ENCODE measurements around the gene LPCAT1. TPM values are rescaled to one million over a fixed set of nuclear protein-coding genes. Genes with fewer than 3 reads are reported as not detected.
A peak's percentile ranks its signal among the peaks of the same experiment; 100 is the strongest.

Gene LPCAT1
- total RNA-seq, 1 experiment from 2014 or later, result 75.0 TPM

GRCh38 chr5:1555808-1556731, 32.3 kb upstream of the LPCAT1 start:
- ChIA-PET RAD21 (ENCODE audit: low non-redundant PET in 1 of 2, low total read pairs in 2 of 2, uncharacterized antibody in 2 of 2, unreplicated experiment in 2 of 2) (no interaction called here), CTCF (no interaction called here), POLR2A (no interaction called here)
- H3K27ac ChIP-seq (ENCODE audit: low read depth, low read length), result no peak overlapping the region
- H3K9ac ChIP-seq (ENCODE audit: low read length), result no peak overlapping the region
- no peak overlapping the region for H3K4me3 ChIP-seq (replicated peaks in 1 of 2; ENCODE audit: low read depth in 1 of 2, low read length in 2 of 2)
- no peak for DNase-seq (ENCODE audit: low read depth, low spot score)
- peak overlapping the region; percentile 19; the same call in 1 of the 2 replicates for H3K4me2 ChIP-seq (ENCODE audit: low read length)
- H3K9me3 ChIP-seq (ENCODE audit: control insufficient read depth in 1 of 2, insufficient read depth in 1 of 2, low read depth in 1 of 2, low read length in 2 of 2), result no peaks in the 10 kb centered on the region
- no peak for TF ChIP-seq SRF (IDR thresholded peaks at IDR 0.05; ENCODE audit: low read depth)
- no peak for TF ChIP-seq CBX3 (IDR thresholded peaks at IDR 0.05; ENCODE audit: low read depth)
- H3K27me3 ChIP-seq (ENCODE audit: insufficient read depth, low read length), result peaks cover 10% of the 10 kb centered on the region; the same call in 1 of the 2 replicates
- intact Hi-C loops (cut with micrococcal nuclease), result no loop called here
- no TSS peak for BruUV-seq (replicated peaks)
- peaks cover 5 to 14% of the 10 kb centered on the region in 2 experiments; a peak in 3 of 4 replicates for H3K4me1 ChIP-seq (ENCODE audit: control insufficient read depth in 1 of 2, insufficient read depth in 2 of 2, low read length in 2 of 2)
- H4K20me1 ChIP-seq (ENCODE audit: insufficient read depth), result no peaks in the 10 kb centered on the region
- no peaks in the 10 kb centered on the region for H3K36me3 ChIP-seq (ENCODE audit: control insufficient read depth in 1 of 2, insufficient read depth in 2 of 2, low read length in 2 of 2)
- H2AFZ ChIP-seq (ENCODE audit: low read depth, low read length, poor library complexity, severe bottlenecking), result no peak overlapping the region
- H3K79me2 ChIP-seq (ENCODE audit: insufficient read depth, low read length), result no peaks in the 10 kb centered on the region
- ATAC-seq, result peak; percentile 23
- no peaks in the 10 kb centered on the region for H3K9me2 ChIP-seq (ENCODE audit: insufficient read depth)

GRCh38 chr5:1555011-1555807, 31.4 kb upstream of the LPCAT1 start:
- ChIA-PET CTCF (no interaction called here), RAD21 (ENCODE audit: low non-redundant PET in 1 of 2, low total read pairs in 2 of 2, uncharacterized antibody in 2 of 2, unreplicated experiment in 2 of 2) (no interaction called here), POLR2A (no interaction called here)
- intact Hi-C loops (cut with micrococcal nuclease), result no loop called here
- peak; percentile 87 for ATAC-seq
- H3K27ac ChIP-seq (ENCODE audit: low read depth, low read length), result no peak overlapping the region
- peak overlapping the region; percentile 19; the same call in 1 of the 2 replicates for H3K4me2 ChIP-seq (ENCODE audit: low read length)
- H3K27me3 ChIP-seq (ENCODE audit: insufficient read depth, low read length), result peaks cover 6% of the 10 kb centered on the region; the same call in 1 of the 2 replicates
- no peak overlapping the region for H3K4me3 ChIP-seq (replicated peaks in 1 of 2; ENCODE audit: low read depth in 1 of 2, low read length in 2 of 2)
- H3K36me3 ChIP-seq (ENCODE audit: control insufficient read depth in 1 of 2, insufficient read depth in 2 of 2, low read length in 2 of 2), result no peaks in the 10 kb centered on the region
- peaks cover 5 to 14% of the 10 kb centered on the region in 2 experiments; a peak in 3 of 4 replicates for H3K4me1 ChIP-seq (ENCODE audit: control insufficient read depth in 1 of 2, insufficient read depth in 2 of 2, low read length in 2 of 2)
- no TSS peak for BruUV-seq (replicated peaks)
- no peak overlapping the region for H3K9ac ChIP-seq (ENCODE audit: low read length)
- H2AFZ ChIP-seq (ENCODE audit: low read depth, low read length, poor library complexity, severe bottlenecking), result no peak overlapping the region
- H3K9me2 ChIP-seq (ENCODE audit: insufficient read depth), result no peaks in the 10 kb centered on the region
- peak; percentile 19 for DNase-seq (ENCODE audit: low read depth, low spot score)
- H3K79me2 ChIP-seq (ENCODE audit: insufficient read depth, low read length), result no peaks in the 10 kb centered on the region
- H4K20me1 ChIP-seq (ENCODE audit: insufficient read depth), result no peaks in the 10 kb centered on the region
- TF ChIP-seq FOSL1 (IDR thresholded peaks at IDR 0.05; ENCODE audit: low read depth) (no peak), SP1 (IDR thresholded peaks at IDR 0.05; ENCODE audit: low read depth) (0 out of 2 replicates have a peak, but pooled peaks have one; percentile 15), MAX (IDR thresholded peaks at IDR 0.05) (no peak), YY1 (IDR thresholded peaks at IDR 0.05; ENCODE audit: extremely low read depth, insufficient replicate concordance, low read depth, low read length) (no peak), CEBPB (IDR thresholded peaks at IDR 0.05; ENCODE audit: low read depth) (peak; percentile 73)
- H3K9me3 ChIP-seq (ENCODE audit: control insufficient read depth in 1 of 2, insufficient read depth in 1 of 2, low read depth in 1 of 2, low read length in 2 of 2), result no peaks in the 10 kb centered on the region

Data from HCT116 (cell line).